Upper lobe of left lung (tissue), 4 donors: ENCODE measurements around the gene SIK2.

Experiments
- POLR2A ChIP-seq, 4 donors: fragments of 450-650 bp; IDR thresholded peaks; one replicate each; pipeline ENCODE4 v1.5.1; 2016 to 2017; ENCODE audit warnings: antibody characterized with exemption in 4 of 4, mild to moderate bottlenecking in 2 of 4
- TF ChIP-seq, protein P1 (sequence below), 6 experiments: fragments of 450-650 bp in 4 of 6; fragments of 200-600 bp in 2 of 6; sonication (generic) in 2 of 6; IDR thresholded peaks; one replicate each; pipeline ENCODE4 v1.5.1; 2016 to 2019; ENCODE audit warnings: antibody characterized with exemption in 6 of 6

DNA sequence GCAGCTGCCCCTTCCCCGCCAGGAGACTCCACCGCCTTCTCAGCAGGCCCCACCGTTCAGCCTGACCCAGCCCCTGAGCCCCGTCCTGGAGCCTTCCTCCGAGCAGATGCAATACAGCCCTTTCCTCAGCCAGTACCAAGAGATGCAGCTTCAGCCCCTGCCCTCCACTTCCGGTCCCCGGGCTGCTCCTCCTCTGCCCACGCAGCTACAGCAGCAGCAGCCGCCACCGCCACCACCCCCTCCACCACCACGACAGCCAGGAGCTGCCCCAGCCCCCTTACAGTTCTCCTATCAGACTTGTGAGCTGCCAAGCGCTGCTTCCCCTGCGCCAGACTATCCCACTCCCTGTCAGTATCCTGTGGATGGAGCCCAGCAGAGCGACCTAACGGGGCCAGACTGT, 121.3 kb downstream of the SIK2 start:
- TF ChIP-seq, protein P1, sequence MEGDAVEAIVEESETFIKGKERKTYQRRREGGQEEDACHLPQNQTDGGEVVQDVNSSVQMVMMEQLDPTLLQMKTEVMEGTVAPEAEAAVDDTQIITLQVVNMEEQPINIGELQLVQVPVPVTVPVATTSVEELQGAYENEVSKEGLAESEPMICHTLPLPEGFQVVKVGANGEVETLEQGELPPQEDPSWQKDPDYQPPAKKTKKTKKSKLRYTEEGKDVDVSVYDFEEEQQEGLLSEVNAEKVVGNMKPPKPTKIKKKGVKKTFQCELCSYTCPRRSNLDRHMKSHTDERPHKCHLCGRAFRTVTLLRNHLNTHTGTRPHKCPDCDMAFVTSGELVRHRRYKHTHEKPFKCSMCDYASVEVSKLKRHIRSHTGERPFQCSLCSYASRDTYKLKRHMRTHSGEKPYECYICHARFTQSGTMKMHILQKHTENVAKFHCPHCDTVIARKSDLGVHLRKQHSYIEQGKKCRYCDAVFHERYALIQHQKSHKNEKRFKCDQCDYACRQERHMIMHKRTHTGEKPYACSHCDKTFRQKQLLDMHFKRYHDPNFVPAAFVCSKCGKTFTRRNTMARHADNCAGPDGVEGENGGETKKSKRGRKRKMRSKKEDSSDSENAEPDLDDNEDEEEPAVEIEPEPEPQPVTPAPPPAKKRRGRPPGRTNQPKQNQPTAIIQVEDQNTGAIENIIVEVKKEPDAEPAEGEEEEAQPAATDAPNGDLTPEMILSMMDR (IDR thresholded peaks at IDR 0.05), result no peak
- no peak for TF ChIP-seq POLR2A (IDR thresholded peaks at IDR 0.05)
